HG03575 (cell line): ENCODE results near the gene ZNF837.
"Not testable (repeated sequence)": the region's sequence is repeated elsewhere in the genome, so short reads cannot be mapped to it uniquely, and the experiment has no call there.

ENCODE experiments used
- ATAC-seq: cut with Tn5 transposase; IDR thresholded peaks from one replicate; pipeline ENCODE4 v1.9.1; 2021; ENCODE audit not compliant: unreplicated experiment, insufficient number of reproducible peaks, low FRiP score; ENCODE audit errors: extremely low read depth

Gene ZNF837

GRCh38 chr19:58380662-58381459 lies at the start of gene ZNF837:
Gene ZNF837 (minus strand): TSS chr19:58381030. CDS start chr19:58369332, 11,698 bp downstream.
- peak; percentile 46 for ATAC-seq

GRCh38 chr19:58429745-58430144 lies 48.9 kb upstream of the ZNF837 start:
- no peak for ATAC-seq

- no peak for ATAC-seq
Observed at GRCh38 chr19:58428617-58429016, 47.8 kb upstream of the ZNF837 start.

GRCh38 chr19:58417071-58417470 lies 36.2 kb upstream of the ZNF837 start:
- no peak for ATAC-seq

- no peak for ATAC-seq
Observed at GRCh38 chr19:58416604-58417003, 35.8 kb upstream of the ZNF837 start.

- ATAC-seq: no peak
Observed at GRCh38 chr19:58409010-58409790, 28.4 kb upstream of the ZNF837 start.

- peak; percentile 58 for ATAC-seq
Observed at GRCh38 chr19:58408152-58409009, 27.6 kb upstream of the ZNF837 start, which contains the start of gene ZNF584. Gene ZNF584 (plus strand): TSS chr19:58408649. CDS start chr19:58409148, 499 bp downstream.

- no peak for ATAC-seq
Observed at GRCh38 chr19:58407658-58408151, 26.9 kb upstream of the ZNF837 start.

GRCh38 chr19:58406818-58407657 lies 26.2 kb upstream of the ZNF837 start:
- no peak for ATAC-seq

GRCh38 chr19:58403920-58404478 lies 23.2 kb upstream of the ZNF837 start:
- not testable (repeated sequence) for ATAC-seq

- no peak for ATAC-seq
Observed at GRCh38 chr19:58401840-58402421, 21.1 kb upstream of the ZNF837 start.

- ATAC-seq: no peak
Observed at GRCh38 chr19:58400916-58401839, 20.3 kb upstream of the ZNF837 start.

GRCh38 chr19:58400316-58400915 lies 19.6 kb upstream of the ZNF837 start:
- ATAC-seq: no peak

- ATAC-seq: no peak
Observed at GRCh38 chr19:58399903-58400302, 19.1 kb upstream of the ZNF837 start.

- no peak for ATAC-seq
Observed at GRCh38 chr19:58398545-58398944, 17.7 kb upstream of the ZNF837 start.

- no peak for ATAC-seq
Observed at GRCh38 chr19:58398087-58398486, 17.3 kb upstream of the ZNF837 start.
